ENCODE results near the gene AP1M1. TPM values are rescaled to one million over a fixed set of nuclear protein-coding genes. Genes with fewer than 3 reads are reported as not detected.
A peak's percentile ranks its signal among the peaks of the same experiment; 100 is the strongest.

Gene AP1M1
- total RNA-seq, 1 experiment from 2014 or later = 52.8 TPM

- intact Hi-C loops (cut with micrococcal nuclease; ENCODE audit: unreplicated experiment) = no loop called here
- Histone ChIP-seq H3K4me3 (no peak overlapping the region), H3K36me3 (ENCODE audit: low read depth) (no peaks in the 10 kb centered on the region)
These were observed 44.0 kb upstream of the AP1M1 start for GRCh38 chr19:16153582-16154336.

GRCh38 chr19:16154557-16154956 lies 43.2 kb upstream of the AP1M1 start:
- no TSS peak for BruUV-seq (replicated peaks)
- intact Hi-C loops (cut with micrococcal nuclease; ENCODE audit: unreplicated experiment) = no loop called here
- peaks cover 29% of the 10 kb centered on the region; the same call in 1 of the 2 replicates for H3F3A ChIP-seq (ENCODE audit: insufficient read depth, low read depth)
- H3K4me1 ChIP-seq (replicated peaks; ENCODE audit: insufficient read depth) = no peaks in the 10 kb centered on the region
- no peak for DNase-seq
- H3K27ac ChIP-seq = no peak overlapping the region
- no peaks in the 10 kb centered on the region for H3K36me3 ChIP-seq (ENCODE audit: low read depth)
- ChIA-PET POLR2A (ENCODE audit: unreplicated experiment) (no interaction called here), CTCF (no interaction called here)
- no peaks in the 10 kb centered on the region for H4K20me1 ChIP-seq (ENCODE audit: insufficient read depth)
- no peak overlapping the region for H2AFZ ChIP-seq
- no peak overlapping the region for H3K4me3 ChIP-seq
- no peaks in the 10 kb centered on the region for H3K9me3 ChIP-seq (ENCODE audit: insufficient read depth, low read depth)
- no peaks in the 10 kb centered on the region for H3K79me2 ChIP-seq (ENCODE audit: low read depth)
- TF ChIP-seq EZH2 (IDR thresholded peaks at IDR 0.05; ENCODE audit: low read depth) = no peak
- H3K9me2 ChIP-seq (ENCODE audit: insufficient read depth) = no peaks in the 10 kb centered on the region
- no peaks in the 10 kb centered on the region for H3K27me3 ChIP-seq (ENCODE audit: insufficient read depth, low read depth)
- H3K4me2 ChIP-seq = no peak overlapping the region

More at GRCh38 chr19:16153582-16154336, 44.0 kb upstream of the AP1M1 start:
- DNase-seq = peak in 1 of 2 experiments; percentile 40
- Histone ChIP-seq H3F3A (ENCODE audit: insufficient read depth, low read depth) (peaks cover 34% of the 10 kb centered on the region; the same call in 1 of the 2 replicates), H4K20me1 (ENCODE audit: insufficient read depth) (no peaks in the 10 kb centered on the region), H2AFZ (no peak overlapping the region), H3K4me2 (no peak overlapping the region), H3K27ac (no peak overlapping the region), H3K4me1 (replicated peaks; ENCODE audit: insufficient read depth) (no peaks in the 10 kb centered on the region), H3K27me3 (ENCODE audit: insufficient read depth, low read depth) (no peaks in the 10 kb centered on the region), H3K9me2 (ENCODE audit: insufficient read depth) (no peaks in the 10 kb centered on the region), H3K79me2 (ENCODE audit: low read depth) (no peaks in the 10 kb centered on the region), H3K9me3 (ENCODE audit: insufficient read depth, low read depth) (no peaks in the 10 kb centered on the region)
- TF ChIP-seq EZH2 (IDR thresholded peaks at IDR 0.05; ENCODE audit: low read depth) (no peak), CTCF (conservative IDR thresholded peaks at IDR 0.05) (no peak)
- ChIA-PET CTCF (interaction anchor here (0.5 kb wide), 1 partner anchor 86 kb away, joined by 3 read pairs; no protein-coding TSS in a partner anchor), POLR2A (ENCODE audit: unreplicated experiment) (interaction anchor here (0.6 kb wide), 1 partner anchor 114 kb away, joined by 5 read pairs; no protein-coding TSS in a partner anchor)
- no TSS peak for BruUV-seq (replicated peaks)

GRCh38 chr19:16155128-16155527 lies 42.6 kb upstream of the AP1M1 start:
- ChIA-PET CTCF (no interaction called here), POLR2A (ENCODE audit: unreplicated experiment) (no interaction called here)
- H2AFZ ChIP-seq = no peak overlapping the region
- no peaks in the 10 kb centered on the region for H4K20me1 ChIP-seq (ENCODE audit: insufficient read depth)
- H3K9me2 ChIP-seq (ENCODE audit: insufficient read depth) = no peaks in the 10 kb centered on the region
- H3F3A ChIP-seq (ENCODE audit: insufficient read depth, low read depth) = peaks cover 27% of the 10 kb centered on the region; the same call in 1 of the 2 replicates
- intact Hi-C loops (cut with micrococcal nuclease; ENCODE audit: unreplicated experiment) = no loop called here
- H3K4me1 ChIP-seq (replicated peaks; ENCODE audit: insufficient read depth) = peaks cover 5% of the 10 kb centered on the region; the same call in 1 of the 2 replicates
- no peaks in the 10 kb centered on the region for H3K27me3 ChIP-seq (ENCODE audit: insufficient read depth, low read depth)
- H3K36me3 ChIP-seq (ENCODE audit: low read depth) = no peaks in the 10 kb centered on the region
- TF ChIP-seq CTCF (conservative IDR thresholded peaks at IDR 0.05) = no peak
- no peak for TF ChIP-seq EZH2 (IDR thresholded peaks at IDR 0.05; ENCODE audit: low read depth)
- H3K4me2 ChIP-seq = no peak overlapping the region
- no TSS peak for BruUV-seq (replicated peaks)
- no peaks in the 10 kb centered on the region for H3K9me3 ChIP-seq (ENCODE audit: insufficient read depth, low read depth)
- H3K27ac ChIP-seq = no peak overlapping the region
- no peak overlapping the region for H3K4me3 ChIP-seq
- DNase-seq = no peak
- no peaks in the 10 kb centered on the region for H3K79me2 ChIP-seq (ENCODE audit: low read depth)

Measured in PC-9 (cell line).